CD14-positive monocyte (primary cell): ENCODE results near the gene E2F4. TPM values are rescaled to one million over a fixed set of nuclear protein-coding genes. Genes with fewer than 3 reads are reported as not detected.

ENCODE experiments used
- DNase-seq, 3 donors: peaks; one replicate each; pipeline ENCODE4 v3.0.0-alpha.2; 2011 to 2022
- H2AFZ ChIP-seq: 2 replicates; pipeline ENCODE4 v1.6.0; 2012; ENCODE audit warnings: mild to moderate bottlenecking, low read depth, low read length, inconsistent platforms; ENCODE audit not compliant: insufficient read depth, poor library complexity, severe bottlenecking
- H3K27ac ChIP-seq, 2 donors: 1 replicate in 1 of 2; 2 replicates in 1 of 2; pipeline ENCODE4 v1.5.1; 2012 to 2013; ENCODE audit warnings: low read length in 2 of 2, control low read depth in 1 of 2, inconsistent platforms in 1 of 2, low read depth in 1 of 2, mild to moderate bottlenecking in 1 of 2
- H3K27me3 ChIP-seq, 2 donors: one replicate each; pipeline versions ENCODE4 v1.6.0 to v1.6.1; 2011 to 2013; ENCODE audit warnings: low read length in 2 of 2; ENCODE audit not compliant: control insufficient read depth in 2 of 2, insufficient read depth in 2 of 2
- H3K36me3 ChIP-seq, 2 donors: replicated peaks in 1 of 2; 1 replicate in 1 of 2; 2 replicates in 1 of 2; pipeline versions ENCODE4 v1.5.1 to v1.6.1; 2012 to 2013; ENCODE audit warnings: low read length in 2 of 2, control low read depth in 1 of 2, inconsistent platforms in 1 of 2, mild to moderate bottlenecking in 1 of 2; ENCODE audit not compliant: insufficient read depth in 2 of 2, control insufficient read depth in 1 of 2
- H3K4me1 ChIP-seq, 2 donors: 1 replicate in 1 of 2; 2 replicates in 1 of 2; pipeline versions ENCODE4 v1.5.1 to v1.6.1; 2012 to 2013; ENCODE audit warnings: low read length in 2 of 2, control low read depth in 1 of 2, inconsistent platforms in 1 of 2, mild to moderate bottlenecking in 1 of 2, moderate library complexity in 1 of 2; ENCODE audit not compliant: insufficient read depth in 2 of 2, control insufficient read depth in 1 of 2
- H3K4me2 ChIP-seq: replicated peaks from 2 replicates; pipeline ENCODE3; 2012; ENCODE audit warnings: low read length, moderate library complexity, mild to moderate bottlenecking; ENCODE audit not compliant: poor library complexity, severe bottlenecking; ENCODE audit errors: extremely low read depth
- H3K4me3 ChIP-seq, 3 experiments: fragments of 200-600 bp in 1 of 3; sonication (generic) in 1 of 3; replicated peaks in 1 of 3; 1 replicate in 2 of 3; 2 replicates in 1 of 3; pipeline ENCODE4 v1.5.1; 2011 to 2013; ENCODE audit warnings: low read length in 3 of 3, mild to moderate bottlenecking in 3 of 3, control low read depth in 2 of 3, low read depth in 2 of 3, inconsistent platforms in 1 of 3, moderate library complexity in 1 of 3
- H3K79me2 ChIP-seq: 2 replicates; pipeline ENCODE4 v1.6.0; 2012; ENCODE audit warnings: mild to moderate bottlenecking, control low read depth, inconsistent platforms, low read length, moderate library complexity; ENCODE audit not compliant: insufficient read depth
- H3K9ac ChIP-seq: 2 replicates; pipeline ENCODE4 v1.6.0; 2017; ENCODE audit warnings: low read length, mild to moderate bottlenecking; ENCODE audit not compliant: insufficient read depth, poor library complexity, severe bottlenecking
- H3K9me3 ChIP-seq, 2 donors: replicated peaks in 1 of 2; 1 replicate in 1 of 2; 2 replicates in 1 of 2; pipeline versions ENCODE4 v1.5.1 to v1.6.1; 2012 to 2013; ENCODE audit warnings: low read length in 2 of 2, control low read depth in 1 of 2; ENCODE audit not compliant: control insufficient read depth in 1 of 2, insufficient read depth in 1 of 2
- H4K20me1 ChIP-seq: 2 replicates; pipeline ENCODE4 v1.6.0; 2012; ENCODE audit warnings: mild to moderate bottlenecking, low read length, control low read depth, moderate library complexity; ENCODE audit not compliant: insufficient read depth
- H3K27ac Mint-ChIP-seq, 7 donors: one replicate each; pipeline ENCODE4 v1.8.0; 2020; ENCODE audit warnings: mild to moderate bottlenecking in 7 of 7, mixed read lengths in 7 of 7, moderate library complexity in 6 of 7, inconsistent platforms in 2 of 7
- H3K27me3 Mint-ChIP-seq, 3 donors: one replicate each; pipeline ENCODE4 v1.8.0; 2021 to 2022; ENCODE audit warnings: low read depth in 3 of 3, mild to moderate bottlenecking in 3 of 3, mixed read lengths in 3 of 3, moderate library complexity in 3 of 3, inconsistent platforms in 1 of 3
- H3K36me3 Mint-ChIP-seq, 2 donors: one replicate each; pipeline ENCODE4 v1.8.0; 2020; ENCODE audit warnings: mixed read lengths in 2 of 2, inconsistent platforms in 1 of 2, mild to moderate bottlenecking in 1 of 2
- H3K4me1 Mint-ChIP-seq: one replicate; pipeline ENCODE4 v1.8.0; 2020; ENCODE audit warnings: mild to moderate bottlenecking, mixed read lengths
- H3K4me3 Mint-ChIP-seq, 2 donors: one replicate each; pipeline ENCODE4 v1.8.0; 2020; ENCODE audit warnings: mild to moderate bottlenecking in 2 of 2, mixed read lengths in 2 of 2, moderate library complexity in 1 of 2
- H3K9me3 Mint-ChIP-seq, 7 donors: one replicate each; pipeline ENCODE4 v1.8.0; 2020 to 2022; ENCODE audit warnings: mixed read lengths in 7 of 7, mild to moderate bottlenecking in 6 of 7, moderate library complexity in 6 of 7, inconsistent platforms in 2 of 7
- WGBS: methylation state at CpG from one replicate; pipeline ENCODE4 v1.1.5; 2013; ENCODE audit warnings: missing lambda C conversion rate; ENCODE audit not compliant: insufficient coverage; 5-methylcytosine and 5-hydroxymethylcytosine counted together
- intact Hi-C, 2 donors: fragments of 100-400 bp; cut with micrococcal nuclease; formaldehyde crosslinking; loops; one replicate each; pipeline versions ENCODE4 v1.15.0 to v1.15.1; 2023
- polyA plus RNA-seq, 3 donors: library from polyadenylated mRNA; depleted of rRNA in 1 of 3; unstranded in 2 of 3; stranded (reverse) in 1 of 3; fragments of 300-500 nt in 2 of 3; fragments of >200 nt in 1 of 3; fragmentation: Illumina TruSeq in 2 of 3; gene quantifications; 1 replicate in 2 of 3; 2 replicates in 1 of 3; pipeline ENCODE4 v1.2.3, GENCODE V29; 2012 to 2021
- TF ChIP-seq, protein P1 (sequence below): fragments of 200-600 bp; IDR thresholded peaks from one replicate; pipeline ENCODE4 v1.8.0; 2022; ENCODE audit warnings: antibody characterized with exemption, mild to moderate bottlenecking

E2F4 gene
- polyA plus RNA-seq, 3 donors, result 53.1 to 191 (median 61.5) TPM

DNA sequence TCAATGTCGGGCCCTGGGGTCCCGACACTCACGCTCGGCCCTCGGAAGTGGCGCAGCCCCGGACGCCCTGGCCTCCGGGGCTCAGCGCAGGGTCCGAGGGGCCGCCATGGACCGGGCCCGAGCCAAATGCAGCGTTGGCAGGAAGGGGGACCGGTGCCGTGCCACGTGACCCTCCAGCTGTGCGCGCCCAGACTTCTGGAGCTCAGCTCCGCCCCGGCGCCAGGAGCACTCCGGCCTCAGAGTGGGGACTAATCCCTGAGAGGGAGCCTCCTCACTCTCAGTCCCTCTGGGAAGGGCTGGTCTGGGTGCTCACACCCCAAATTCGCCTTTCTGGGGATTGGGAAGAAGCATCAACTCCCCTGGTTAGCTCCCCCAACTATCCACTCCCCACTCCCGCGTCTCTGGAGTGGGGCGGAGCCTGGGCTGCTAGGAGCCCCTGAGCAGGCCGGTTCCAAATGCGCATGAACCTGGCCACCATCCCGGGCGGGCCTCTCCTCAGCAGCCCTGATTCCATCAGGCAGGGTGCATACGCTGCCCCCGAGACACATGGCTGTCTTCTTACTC, 41.0 kb upstream of the E2F4 start, which contains the start of gene B3GNT9:
B3GNT9 (minus strand) TSS at position 166 of the 564 bp plus-strand sequence. CDS start 513 bp downstream, outside the sequence.
- Histone ChIP-seq H3K4me2 (peak within 1 kb of the TSS; percentile 66), H4K20me1 (peaks cover 86% of the 10 kb centered on the region), H3K9ac (no peak within 1 kb of the TSS), H3K27ac (no peak within 1 kb of the TSS), H3K4me1 (peaks cover 15 to 30% of the 10 kb centered on the region in 2 donors), H3K79me2 (no peaks in the 10 kb centered on the region), H3K4me3 (peak within 1 kb of the TSS in 1 of 3 experiments; percentile 63), H3K36me3 (peaks cover 30 to 33% of the 10 kb centered on the region in 2 donors), H3K27me3 (peaks cover 13 to 61% of the 10 kb centered on the region in 2 donors), H3K9me3 (peaks cover 9 to 18% of the 10 kb centered on the region in 2 donors), H2AFZ (peak within 1 kb of the TSS; percentile 17)
- WGBS, result 2% methylated on average over 33 of the region's 34 CpGs
- intact Hi-C loops, result no loop called here
- Mint-ChIP-seq H3K4me1 (peaks cover 18% of the 10 kb centered on the region), H3K9me3 (peaks cover 7 to 22% (median 12%) of the 10 kb centered on the region in 7 donors), H3K27me3 (peaks cover 45 to 71% (median 58%) of the 10 kb centered on the region in 3 donors), H3K36me3 (peaks cover 36 to 39% of the 10 kb centered on the region in 2 donors), H3K4me3 (peak within 1 kb of the TSS; percentile 27 to 77), H3K27ac (no peak within 1 kb of the TSS)
- DNase-seq, result no peak
- TF ChIP-seq, protein P1, sequence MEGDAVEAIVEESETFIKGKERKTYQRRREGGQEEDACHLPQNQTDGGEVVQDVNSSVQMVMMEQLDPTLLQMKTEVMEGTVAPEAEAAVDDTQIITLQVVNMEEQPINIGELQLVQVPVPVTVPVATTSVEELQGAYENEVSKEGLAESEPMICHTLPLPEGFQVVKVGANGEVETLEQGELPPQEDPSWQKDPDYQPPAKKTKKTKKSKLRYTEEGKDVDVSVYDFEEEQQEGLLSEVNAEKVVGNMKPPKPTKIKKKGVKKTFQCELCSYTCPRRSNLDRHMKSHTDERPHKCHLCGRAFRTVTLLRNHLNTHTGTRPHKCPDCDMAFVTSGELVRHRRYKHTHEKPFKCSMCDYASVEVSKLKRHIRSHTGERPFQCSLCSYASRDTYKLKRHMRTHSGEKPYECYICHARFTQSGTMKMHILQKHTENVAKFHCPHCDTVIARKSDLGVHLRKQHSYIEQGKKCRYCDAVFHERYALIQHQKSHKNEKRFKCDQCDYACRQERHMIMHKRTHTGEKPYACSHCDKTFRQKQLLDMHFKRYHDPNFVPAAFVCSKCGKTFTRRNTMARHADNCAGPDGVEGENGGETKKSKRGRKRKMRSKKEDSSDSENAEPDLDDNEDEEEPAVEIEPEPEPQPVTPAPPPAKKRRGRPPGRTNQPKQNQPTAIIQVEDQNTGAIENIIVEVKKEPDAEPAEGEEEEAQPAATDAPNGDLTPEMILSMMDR, result no peak

DNA sequence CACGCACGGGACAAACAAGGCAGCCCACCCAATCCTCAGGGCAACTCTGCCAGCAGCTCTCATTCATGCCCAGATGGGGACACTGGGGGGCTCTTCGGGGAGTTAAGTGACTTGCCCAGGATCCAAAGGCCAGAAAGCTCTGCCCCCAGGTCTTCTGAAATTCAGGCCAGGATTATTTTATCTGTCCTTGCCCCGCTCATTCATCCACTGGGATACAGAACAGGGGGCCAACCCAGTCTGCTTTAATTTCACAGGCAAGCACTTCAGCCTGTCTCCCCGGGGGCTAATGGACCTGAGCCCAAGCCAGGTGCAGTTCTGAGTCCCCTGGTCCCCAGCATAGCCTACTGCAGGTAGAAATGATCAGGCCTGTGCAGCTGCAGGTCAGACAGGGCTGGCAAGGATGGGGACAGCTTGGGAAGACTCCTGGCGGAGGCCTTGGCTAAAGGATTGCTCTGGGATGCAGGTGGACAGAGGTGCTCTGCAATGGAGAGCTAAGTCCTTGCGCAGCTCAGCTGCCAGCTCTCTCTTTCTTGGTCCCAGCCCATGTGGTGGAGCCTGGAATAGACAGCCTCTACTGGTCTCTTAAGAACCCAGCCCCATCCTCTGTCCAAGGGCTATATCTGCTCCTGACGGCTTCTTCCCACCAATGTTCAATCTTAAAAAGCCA, 40.4 kb upstream of the E2F4 start:
- H3K9me3 Mint-ChIP-seq, result peaks cover 7 to 22% (median 12%) of the 10 kb centered on the region in 7 donors
- TF ChIP-seq, protein P1, result no peak
- no peak overlapping the region for H3K27ac ChIP-seq
- peaks cover 24% of the 10 kb centered on the region for H3K4me1 Mint-ChIP-seq
- peaks cover 52 to 77% (median 65%) of the 10 kb centered on the region in 3 donors for H3K27me3 Mint-ChIP-seq
- peak overlapping the region in 1 of 2 donors; percentile 77 for H3K4me3 Mint-ChIP-seq
- H3K27me3 ChIP-seq, result peaks cover 13 to 65% of the 10 kb centered on the region in 2 donors
- H3K4me2 ChIP-seq, result peak overlapping the region; percentile 66
- no peak overlapping the region for H3K27ac Mint-ChIP-seq
- peaks cover 86% of the 10 kb centered on the region for H4K20me1 ChIP-seq
- H3K4me1 ChIP-seq, result peaks cover 15 to 30% of the 10 kb centered on the region in 2 donors
- no peak overlapping the region for H3K9ac ChIP-seq
- no peak overlapping the region for H2AFZ ChIP-seq
- 70% methylated on average over 7 of the region's 8 CpGs for WGBS
- H3K36me3 Mint-ChIP-seq, result peaks cover 33 to 35% of the 10 kb centered on the region in 2 donors
- peaks cover 9 to 18% of the 10 kb centered on the region in 2 donors for H3K9me3 ChIP-seq
- H3K36me3 ChIP-seq, result peaks cover 24 to 27% of the 10 kb centered on the region in 2 donors
- H3K79me2 ChIP-seq, result no peaks in the 10 kb centered on the region
- no peak overlapping the region for H3K4me3 ChIP-seq
- intact Hi-C loops, result no loop called here
- no peak for DNase-seq
